Measurements from ENCODE around the gene FGFBP2.

DNA sequence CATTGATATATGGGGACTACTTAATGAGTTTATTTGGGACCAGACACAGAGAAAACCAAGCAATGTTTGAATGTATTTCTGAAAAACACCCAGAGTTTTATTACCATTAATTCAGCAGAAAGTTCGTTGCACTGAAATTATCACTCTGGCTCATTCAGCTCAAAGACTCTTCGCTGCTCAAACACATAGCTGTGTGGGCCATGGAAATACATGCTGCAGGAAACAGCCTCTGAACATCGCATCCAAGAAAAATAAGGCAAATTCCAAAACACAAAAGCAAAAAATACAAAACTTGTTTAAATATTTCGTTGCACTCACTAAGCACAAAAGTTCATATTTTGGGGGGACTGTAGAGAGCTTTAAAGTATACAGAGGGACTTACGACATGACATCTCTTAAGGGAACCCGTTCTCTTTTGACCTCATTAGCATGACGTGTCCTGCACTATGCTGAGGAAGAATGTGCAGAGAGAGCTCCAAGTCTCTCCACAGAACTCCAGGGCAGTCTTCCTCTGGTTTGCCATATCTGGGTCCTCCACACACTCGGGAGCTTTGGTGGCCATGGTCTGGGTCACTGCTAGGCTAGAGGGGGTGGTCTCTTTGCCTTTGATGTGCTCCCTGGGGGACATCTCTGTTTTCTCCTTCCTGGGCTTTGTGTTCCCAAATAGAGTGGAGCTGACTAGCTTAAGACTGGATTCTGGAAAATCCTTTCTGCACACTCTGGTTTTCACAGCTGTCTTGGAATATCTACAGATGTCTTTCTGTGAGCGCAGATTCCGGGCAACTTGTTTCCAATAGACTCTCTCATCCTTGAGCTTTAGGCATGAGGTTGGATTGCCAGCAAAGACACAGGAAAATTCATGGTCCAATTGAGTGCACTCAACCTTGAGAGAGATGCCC is 27.2 kb downstream of the FGFBP2 start:
- TF ChIP-seq POLR2A (IDR thresholded peaks at IDR 0.05), result no peak
- TF ChIP-seq, protein P1, sequence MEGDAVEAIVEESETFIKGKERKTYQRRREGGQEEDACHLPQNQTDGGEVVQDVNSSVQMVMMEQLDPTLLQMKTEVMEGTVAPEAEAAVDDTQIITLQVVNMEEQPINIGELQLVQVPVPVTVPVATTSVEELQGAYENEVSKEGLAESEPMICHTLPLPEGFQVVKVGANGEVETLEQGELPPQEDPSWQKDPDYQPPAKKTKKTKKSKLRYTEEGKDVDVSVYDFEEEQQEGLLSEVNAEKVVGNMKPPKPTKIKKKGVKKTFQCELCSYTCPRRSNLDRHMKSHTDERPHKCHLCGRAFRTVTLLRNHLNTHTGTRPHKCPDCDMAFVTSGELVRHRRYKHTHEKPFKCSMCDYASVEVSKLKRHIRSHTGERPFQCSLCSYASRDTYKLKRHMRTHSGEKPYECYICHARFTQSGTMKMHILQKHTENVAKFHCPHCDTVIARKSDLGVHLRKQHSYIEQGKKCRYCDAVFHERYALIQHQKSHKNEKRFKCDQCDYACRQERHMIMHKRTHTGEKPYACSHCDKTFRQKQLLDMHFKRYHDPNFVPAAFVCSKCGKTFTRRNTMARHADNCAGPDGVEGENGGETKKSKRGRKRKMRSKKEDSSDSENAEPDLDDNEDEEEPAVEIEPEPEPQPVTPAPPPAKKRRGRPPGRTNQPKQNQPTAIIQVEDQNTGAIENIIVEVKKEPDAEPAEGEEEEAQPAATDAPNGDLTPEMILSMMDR (IDR thresholded peaks at IDR 0.05), result no peak
